ENCODE measurements around the gene UBALD2.
"Not testable (repeated sequence)": the region's sequence is repeated elsewhere in the genome, so short reads cannot be mapped to it uniquely, and the experiment has no call there.

Gene UBALD2

DNA sequence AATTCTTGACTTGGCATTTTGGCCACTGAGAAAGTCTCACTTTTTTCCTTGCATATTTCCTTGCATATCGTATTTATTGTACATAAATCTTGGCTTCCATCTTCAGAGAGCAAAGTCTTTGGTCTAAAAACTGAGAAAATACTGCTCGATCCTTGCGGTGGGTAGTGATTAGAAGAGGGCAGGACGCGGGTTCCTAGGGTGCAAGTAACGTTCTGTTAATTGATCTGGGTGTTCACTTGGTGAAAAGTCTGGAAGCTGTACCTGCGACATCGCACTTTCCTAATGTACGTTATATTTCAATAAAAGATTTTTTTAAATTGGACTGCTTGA lies 758 bp upstream of the UBALD2 start:
- peaks cover 14% of the 10 kb centered on the region for H3K4me1 ChIP-seq

DNA sequence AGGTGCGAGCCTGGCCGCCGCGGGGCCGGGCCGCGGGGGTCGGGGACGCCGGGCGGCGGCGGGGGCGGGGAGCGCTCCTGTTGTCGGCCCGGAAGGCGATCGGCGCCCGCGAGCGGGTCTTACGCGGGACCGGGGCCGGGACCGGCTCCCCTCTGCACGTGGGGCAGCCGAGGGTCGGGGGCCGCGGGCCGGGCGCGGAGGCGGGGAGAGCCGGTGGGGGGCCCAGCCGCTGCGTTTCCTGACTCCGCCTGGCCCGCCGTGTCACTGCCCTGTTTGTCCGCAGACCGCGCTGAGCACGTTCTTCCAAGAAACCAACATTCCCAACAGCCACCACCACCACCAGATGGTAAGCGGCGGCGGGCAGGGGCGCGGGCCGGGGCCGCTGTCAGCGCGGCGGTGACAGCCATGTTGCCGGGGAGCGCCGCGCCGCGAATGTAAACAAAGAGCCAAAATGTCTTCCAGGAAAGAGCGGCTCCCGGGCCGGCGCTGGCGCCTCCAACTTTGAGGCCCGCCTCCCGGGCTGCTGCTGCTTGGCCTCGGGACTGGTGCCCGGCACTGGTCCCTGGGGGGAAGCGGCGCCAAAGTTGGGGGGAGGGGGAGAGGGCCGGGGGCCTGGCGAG lies 586 bp downstream of the UBALD2 start:
- peaks cover 14% of the 10 kb centered on the region for H3K4me1 ChIP-seq

More for the DNA sequence above, 758 bp upstream of the UBALD2 start:
- peaks cover 3% of the 10 kb centered on the region for H3K36me3 ChIP-seq (replicated peaks)
- no peaks in the 10 kb centered on the region; the same call in 1 of the 2 replicates for H3K9me3 ChIP-seq
- H3K4me3 ChIP-seq = peak overlapping the region; percentile 55
- no peaks in the 10 kb centered on the region for H3K27me3 ChIP-seq (ENCODE audit: low read depth)
- no peak for DNase-seq (ENCODE audit: low spot score in 2 of 2)
- in situ Hi-C loops (cut with MboI; ENCODE audit: low sequenced_read_pairs) = no loop called here

DNA sequence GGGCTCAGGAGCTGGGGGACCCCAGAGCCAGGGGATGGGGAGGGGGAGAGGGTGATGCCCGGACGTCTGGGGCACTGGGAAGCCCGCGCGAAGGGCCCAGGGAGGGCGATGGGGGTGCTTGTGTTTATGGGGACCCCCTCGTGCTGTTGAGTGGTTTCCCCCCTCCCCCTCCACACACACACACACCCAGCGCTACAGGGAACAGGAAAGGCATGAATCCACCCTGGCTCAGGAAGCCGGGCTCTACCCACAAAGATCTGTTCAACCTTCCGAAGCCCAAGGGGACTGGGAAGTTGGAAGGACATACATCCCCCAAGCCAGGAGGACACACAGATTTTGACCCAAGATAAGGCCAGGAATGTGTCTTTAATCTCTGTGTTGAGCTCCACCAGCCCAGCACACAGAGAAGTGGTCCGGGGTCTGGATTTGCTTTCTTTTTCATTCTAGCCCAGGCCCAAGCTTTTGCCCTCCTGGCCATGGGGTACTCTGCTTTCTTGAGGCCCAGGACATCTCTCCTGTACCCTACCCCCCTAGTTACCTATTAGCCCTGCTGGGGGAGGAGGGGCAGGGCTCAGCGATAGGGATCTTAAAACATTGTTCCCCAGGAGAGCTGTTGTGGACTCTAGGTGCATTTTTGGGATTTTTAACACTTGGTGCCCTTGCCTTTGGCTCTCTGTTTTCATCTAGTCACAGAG lies 1.2 kb downstream of the UBALD2 start:
- H3K4me3 ChIP-seq = peak overlapping the region; percentile 55
- in situ Hi-C loops (cut with MboI; ENCODE audit: low sequenced_read_pairs) = no loop called here
- H3K36me3 ChIP-seq (replicated peaks) = peaks cover 3% of the 10 kb centered on the region
- no peaks in the 10 kb centered on the region for H3K27me3 ChIP-seq (ENCODE audit: low read depth)
- peaks cover 14% of the 10 kb centered on the region for H3K4me1 ChIP-seq
- no peak for DNase-seq (ENCODE audit: low spot score in 2 of 2)
- no peaks in the 10 kb centered on the region; the same call in 1 of the 2 replicates for H3K9me3 ChIP-seq

More for the DNA sequence above, 586 bp downstream of the UBALD2 start:
- Histone ChIP-seq H3K36me3 (replicated peaks) (peaks cover 3% of the 10 kb centered on the region), H3K27me3 (ENCODE audit: low read depth) (no peaks in the 10 kb centered on the region), H3K9me3 (no peaks in the 10 kb centered on the region; the same call in 1 of the 2 replicates), H3K4me3 (peak overlapping the region; percentile 55)
- in situ Hi-C loops (cut with MboI; ENCODE audit: low sequenced_read_pairs) = no loop called here
- DNase-seq (ENCODE audit: low spot score in 2 of 2) = peak; percentile 42 to 67

DNA sequence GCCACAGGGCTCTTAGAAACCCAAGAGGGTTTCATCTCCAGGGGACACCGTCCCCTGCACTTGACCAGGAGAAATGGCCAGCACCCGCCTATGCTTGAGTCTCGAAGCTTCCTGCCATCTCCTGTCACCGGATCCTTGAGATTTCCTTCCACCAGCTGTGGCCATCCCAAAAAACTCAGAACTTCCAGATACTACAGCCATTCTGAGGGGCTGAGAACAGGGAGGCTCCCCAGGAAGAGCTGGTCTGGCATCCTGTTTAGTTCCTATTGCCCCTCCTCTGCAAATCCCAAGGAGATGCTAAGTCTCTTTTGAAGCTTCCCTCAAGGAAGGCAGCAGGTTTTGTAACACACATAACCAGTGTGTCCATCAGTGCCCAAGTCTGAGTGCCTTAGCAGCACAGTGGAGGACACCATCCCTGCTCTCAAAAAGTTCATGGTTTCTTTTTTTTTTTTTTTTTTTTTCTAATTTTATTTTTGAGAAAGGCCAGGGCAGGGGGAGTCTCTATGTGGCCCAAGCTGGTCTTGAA lies 2.0 kb downstream of the UBALD2 start:
- H3K9me3 ChIP-seq = no peaks in the 10 kb centered on the region; the same call in 1 of the 2 replicates
- DNase-seq (ENCODE audit: low spot score in 2 of 2) = no peak
- no peaks in the 10 kb centered on the region for H3K27me3 ChIP-seq (ENCODE audit: low read depth)
- peak overlapping the region; percentile 55 for H3K4me3 ChIP-seq
- H3K36me3 ChIP-seq (replicated peaks) = peaks cover 3% of the 10 kb centered on the region
- H3K4me1 ChIP-seq = peaks cover 14% of the 10 kb centered on the region
- in situ Hi-C loops (cut with MboI; ENCODE audit: low sequenced_read_pairs) = no loop called here

- H3K9me3 ChIP-seq; in situ Hi-C loops (cut with MboI; ENCODE audit: low sequenced_read_pairs); H3K36me3 ChIP-seq (replicated peaks); H3K4me3 ChIP-seq; H3K27me3 ChIP-seq (ENCODE audit: low read depth); DNase-seq (ENCODE audit: low spot score in 2 of 2): not testable (repeated sequence)
- peaks cover 14% of the 10 kb centered on the region for H3K4me1 ChIP-seq
Measured at GRCh38 chr17:76267581-76268001, 2.4 kb downstream of the UBALD2 start.

DNA sequence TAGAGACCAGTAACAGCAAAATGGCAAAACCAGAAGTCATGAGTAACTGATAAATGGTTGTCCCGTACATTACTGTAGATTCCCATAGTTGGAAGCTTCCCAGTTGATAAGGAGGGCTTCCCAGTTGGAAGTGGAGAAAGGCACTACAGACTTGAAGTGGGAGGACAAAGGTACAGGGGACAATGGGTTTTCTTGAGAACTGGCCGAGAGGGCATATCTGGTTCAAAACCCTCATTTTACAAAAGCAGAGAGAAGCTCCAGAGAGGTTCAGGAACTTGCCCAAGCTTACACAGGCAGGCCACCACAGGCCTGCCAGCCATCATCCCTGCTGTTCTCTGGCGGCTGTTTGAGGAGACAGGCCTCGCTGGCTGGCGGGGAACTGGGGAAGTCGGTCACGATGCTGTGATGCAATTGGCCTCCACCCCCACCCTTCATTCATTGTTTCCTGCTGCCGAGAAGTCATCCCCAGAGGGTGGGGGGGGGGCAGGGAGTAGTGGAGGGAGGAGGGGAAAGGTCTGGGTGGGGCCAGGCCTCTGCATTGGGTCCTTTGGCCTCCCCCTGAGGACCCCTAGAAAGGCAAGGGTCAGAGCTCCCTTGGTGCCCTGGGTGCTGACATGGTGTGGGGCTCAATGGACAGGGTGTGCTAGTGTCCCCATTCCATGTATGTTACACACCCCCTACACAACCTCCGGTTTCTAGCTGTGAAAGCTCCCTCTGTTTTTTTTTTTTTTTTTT lies 3.0 kb downstream of the UBALD2 start:
- peaks cover 3% of the 10 kb centered on the region for H3K36me3 ChIP-seq (replicated peaks)
- H3K4me1 ChIP-seq = peaks cover 14% of the 10 kb centered on the region
- no peak for DNase-seq (ENCODE audit: low spot score in 2 of 2)
- H3K9me3 ChIP-seq = no peaks in the 10 kb centered on the region; the same call in 1 of the 2 replicates
- no peaks in the 10 kb centered on the region for H3K27me3 ChIP-seq (ENCODE audit: low read depth)
- H3K4me3 ChIP-seq = no peak overlapping the region
- in situ Hi-C loops (cut with MboI; ENCODE audit: low sequenced_read_pairs) = no loop called here

DNA sequence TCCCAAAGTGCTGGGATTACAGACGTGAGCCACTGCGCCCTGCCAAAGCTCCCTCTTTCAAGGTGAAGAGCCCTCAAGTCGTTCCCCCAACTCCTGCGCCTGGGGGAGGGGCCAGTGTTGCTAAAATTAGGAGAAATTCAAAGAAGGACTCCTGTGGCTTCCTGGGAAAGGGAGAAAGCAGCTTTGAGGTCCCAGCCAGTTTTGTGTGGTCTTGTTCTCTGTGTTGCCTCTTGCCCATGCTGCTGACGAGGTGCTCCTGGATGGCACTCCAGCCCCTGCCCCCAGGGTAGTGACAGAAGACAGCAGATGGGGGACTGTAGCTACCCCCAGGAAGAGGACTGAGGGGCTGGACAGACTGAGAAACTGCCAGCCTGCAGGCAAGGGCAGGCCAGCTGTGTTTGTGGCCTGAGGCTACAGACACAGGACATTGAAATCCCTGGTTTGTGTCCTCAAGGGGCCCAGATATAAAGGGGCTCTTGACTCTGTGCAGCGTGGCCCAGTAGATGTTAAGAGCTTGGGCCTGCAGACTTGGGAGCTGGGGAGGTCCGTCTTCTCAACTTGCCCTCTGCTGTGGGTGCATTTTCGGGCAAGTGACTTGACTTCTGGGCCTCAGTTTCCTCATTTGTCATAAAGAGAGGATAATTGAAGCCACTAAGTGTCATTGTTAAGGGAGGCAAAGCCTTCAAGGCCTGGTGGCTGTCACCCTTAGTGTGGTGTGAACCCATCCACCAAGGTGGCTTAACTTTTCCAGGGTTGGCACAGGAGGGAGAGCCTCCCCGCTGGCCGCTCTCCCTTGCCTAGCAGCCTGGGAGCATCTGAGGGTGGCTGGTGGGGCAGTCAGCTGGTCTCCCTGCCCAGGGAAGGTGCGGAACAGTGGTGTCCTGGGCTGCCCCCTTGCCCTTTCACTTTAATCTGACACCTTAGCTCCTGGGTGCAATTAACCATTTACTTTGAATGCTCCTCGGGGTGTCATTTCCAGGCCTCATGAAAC lies 4.1 kb downstream of the UBALD2 start:
- H3K36me3 ChIP-seq (replicated peaks) = peaks cover 3% of the 10 kb centered on the region
- no peaks in the 10 kb centered on the region; the same call in 1 of the 2 replicates for H3K9me3 ChIP-seq
- in situ Hi-C loops (cut with MboI; ENCODE audit: low sequenced_read_pairs) = no loop called here
- no peaks in the 10 kb centered on the region for H3K27me3 ChIP-seq (ENCODE audit: low read depth)
- H3K4me1 ChIP-seq = peaks cover 12% of the 10 kb centered on the region
- no peak overlapping the region for H3K4me3 ChIP-seq
- DNase-seq (ENCODE audit: low spot score in 2 of 2) = no peak

GRCh38 chr17:76270127-76270592 lies 5.0 kb downstream of the UBALD2 start:
- Histone ChIP-seq H3K27me3 (ENCODE audit: low read depth) (no peaks in the 10 kb centered on the region), H3K9me3 (no peaks in the 10 kb centered on the region), H3K36me3 (replicated peaks) (peaks cover 3% of the 10 kb centered on the region), H3K4me1 (peaks cover 8% of the 10 kb centered on the region), H3K4me3 (no peak overlapping the region)
- in situ Hi-C loops (cut with MboI; ENCODE audit: low sequenced_read_pairs) = no loop called here
- DNase-seq (ENCODE audit: low spot score in 2 of 2) = no peak

DNA sequence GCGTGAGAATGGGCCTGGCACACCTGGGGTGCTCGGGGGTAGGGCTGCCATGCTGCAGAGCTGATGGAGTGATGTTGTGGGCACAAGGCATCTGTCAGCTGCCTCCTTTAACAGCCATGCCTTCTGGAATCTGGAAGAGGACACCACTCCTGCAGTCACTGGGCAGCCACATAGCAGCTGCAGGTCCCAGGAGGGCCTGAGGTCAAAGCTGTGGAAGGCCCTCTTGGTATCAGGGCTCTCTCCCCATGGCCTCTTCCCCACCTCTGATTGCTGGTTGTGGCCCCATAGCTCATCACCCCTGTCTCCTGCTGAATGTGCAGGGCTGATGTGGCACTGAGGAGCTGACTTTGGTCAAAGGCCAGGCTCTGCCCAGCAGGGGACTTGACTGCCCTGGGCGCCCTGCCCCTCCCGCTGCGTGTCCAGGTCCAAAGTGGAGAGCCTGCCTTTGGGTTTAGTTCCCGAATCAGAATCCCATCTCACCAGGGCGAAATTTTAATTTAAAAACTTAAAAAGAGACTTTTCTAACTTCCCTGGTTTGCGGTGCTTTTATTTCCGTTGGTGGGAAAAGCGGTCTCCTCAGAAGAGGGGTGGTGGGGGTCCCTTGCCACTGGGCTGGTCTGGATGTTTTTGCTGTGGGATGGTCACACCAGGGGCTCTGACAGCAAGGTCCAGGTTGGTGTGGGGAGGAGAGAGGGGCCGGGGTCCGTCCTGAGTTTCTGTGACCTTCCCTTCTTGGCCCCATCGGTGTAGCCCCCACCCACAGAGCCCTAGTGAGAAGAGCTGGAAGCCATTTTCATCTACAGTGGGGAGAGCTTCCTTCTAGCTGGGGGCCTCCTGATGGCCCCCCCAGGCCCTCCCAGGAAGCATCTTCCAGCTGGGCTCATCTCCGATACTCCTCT lies 5.9 kb downstream of the UBALD2 start:
- H3K9me3 ChIP-seq = no peaks in the 10 kb centered on the region
- no peaks in the 10 kb centered on the region for H3K27me3 ChIP-seq (ENCODE audit: low read depth)
- H3K4me1 ChIP-seq = peaks cover 8% of the 10 kb centered on the region
- no peak overlapping the region for H3K4me3 ChIP-seq
- in situ Hi-C loops (cut with MboI; ENCODE audit: low sequenced_read_pairs) = no loop called here
- no peak for DNase-seq (ENCODE audit: low spot score in 2 of 2)
- peaks cover 3% of the 10 kb centered on the region for H3K36me3 ChIP-seq (replicated peaks)

DNA sequence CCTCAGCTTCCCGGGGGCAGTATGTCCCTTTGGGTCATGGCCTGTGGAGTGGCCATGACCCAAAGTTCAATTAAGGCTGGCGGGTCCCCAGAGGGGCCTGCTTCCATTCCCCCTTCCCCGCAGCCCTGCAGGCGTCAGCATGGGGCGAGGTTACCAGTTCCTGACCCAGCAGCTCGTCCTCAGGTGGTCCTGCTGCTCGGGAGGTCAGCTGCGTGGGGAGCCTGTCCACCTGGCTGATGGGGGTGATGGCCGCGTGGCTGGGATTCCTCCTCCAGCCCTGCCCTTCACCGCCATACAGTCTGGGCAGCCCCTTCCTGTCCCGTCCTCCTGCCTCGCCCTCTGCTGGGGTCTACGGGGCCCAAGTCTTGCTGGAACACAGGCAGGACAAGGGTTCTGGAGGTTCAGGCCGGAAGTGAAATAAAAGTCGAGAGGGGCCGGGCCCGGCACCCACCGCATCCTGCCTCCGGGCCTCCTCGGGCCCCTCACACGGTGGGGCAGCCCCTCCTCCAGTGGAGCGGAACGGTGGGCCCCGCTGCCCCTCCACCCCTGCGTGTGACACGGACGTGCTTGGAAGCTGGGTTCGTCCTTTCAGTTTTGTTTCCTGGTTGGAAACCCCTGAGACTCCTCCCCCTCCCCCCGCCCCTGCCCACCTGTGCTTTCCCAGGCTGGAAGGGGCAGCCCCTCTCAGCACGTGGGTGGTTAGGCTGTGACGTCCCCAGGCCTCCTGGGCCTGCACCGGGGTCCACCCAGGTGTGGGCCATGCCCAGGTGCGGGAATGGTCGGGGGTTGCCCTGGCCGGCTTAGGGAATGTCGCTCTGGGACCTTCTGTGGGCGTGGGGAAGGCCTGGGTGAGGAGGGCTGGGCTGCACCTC lies 6.8 kb downstream of the UBALD2 start:
- Histone ChIP-seq H3K36me3 (replicated peaks) (peaks cover 3% of the 10 kb centered on the region), H3K4me1 (peaks cover 2% of the 10 kb centered on the region), H3K27me3 (ENCODE audit: low read depth) (no peaks in the 10 kb centered on the region), H3K4me3 (no peak overlapping the region), H3K9me3 (no peaks in the 10 kb centered on the region)
- in situ Hi-C loops (cut with MboI; ENCODE audit: low sequenced_read_pairs) = no loop called here
- no peak for DNase-seq (ENCODE audit: low spot score in 2 of 2)

GRCh38 chr17:76272541-76273444 lies 7.6 kb downstream of the UBALD2 start:
- in situ Hi-C loops (cut with MboI; ENCODE audit: low sequenced_read_pairs) = no loop called here
- no peaks in the 10 kb centered on the region for H3K9me3 ChIP-seq
- H3K27me3 ChIP-seq (ENCODE audit: low read depth) = no peaks in the 10 kb centered on the region
- no peaks in the 10 kb centered on the region for H3K4me1 ChIP-seq
- H3K36me3 ChIP-seq (replicated peaks) = peaks cover 2% of the 10 kb centered on the region; the same call in 1 of the 2 replicates
- H3K4me3 ChIP-seq = no peak overlapping the region
- DNase-seq (ENCODE audit: low spot score in 2 of 2) = no peak

Data from HAP-1 (cell line).